AG09309 (cell line): ENCODE measurements around the gene PTPN14.
"Not testable (repeated sequence)": the region's sequence is repeated elsewhere in the genome, so short reads cannot be mapped to it uniquely, and the experiment has no call there.

Experiments
- DNase-seq: peaks from one replicate; pipeline ENCODE4 v3.0.0-alpha.2; 2010; ENCODE audit warnings: low read depth
- H3K4me3 ChIP-seq: 2 replicates; pipeline ENCODE4 v1.5.1; 2011; ENCODE audit warnings: mild to moderate bottlenecking, low read depth, low read length, moderate library complexity; ENCODE audit not compliant: control insufficient read depth
- TF ChIP-seq, protein P1 (sequence below): IDR thresholded peaks from 2 replicates; pipeline ENCODE4 v1.5.1; 2011; ENCODE audit warnings: mild to moderate bottlenecking, low read depth, low read length, inconsistent platforms; ENCODE audit not compliant: insufficient read depth, control insufficient read depth; ENCODE audit errors: missing control alignments

Gene PTPN14

DNA sequence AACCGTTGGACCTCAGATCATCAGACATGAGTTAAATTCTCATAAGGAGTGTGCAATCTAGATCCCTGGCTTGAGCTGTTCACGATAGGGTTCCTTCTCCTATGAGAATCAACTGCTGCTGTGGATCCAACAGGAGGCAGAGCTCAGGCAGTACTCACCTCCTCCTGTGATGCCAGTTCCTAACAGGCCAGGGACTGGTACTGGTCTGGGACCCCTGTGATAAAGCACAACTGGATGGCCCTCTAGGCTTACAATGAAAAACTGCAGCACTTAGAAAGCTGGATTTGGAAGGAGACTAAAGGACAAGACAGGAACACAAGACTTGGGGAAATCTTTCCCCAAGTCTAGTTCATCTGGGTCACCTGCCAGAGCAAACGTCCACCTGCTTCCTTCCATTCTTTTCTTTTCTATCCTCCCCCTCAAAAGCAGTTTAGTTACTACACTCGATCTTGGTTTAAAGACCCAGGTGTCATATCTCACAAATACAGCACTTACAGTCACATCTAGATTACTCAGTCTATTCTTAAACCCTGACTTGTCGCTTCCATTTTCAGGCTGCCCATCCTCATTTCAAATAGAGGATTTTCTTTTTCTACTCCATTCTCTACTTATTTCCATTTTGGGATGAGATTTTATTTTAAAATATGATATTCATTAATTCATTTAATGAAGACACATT, 59.8 kb downstream of the PTPN14 start:
- no peak for DNase-seq
- TF ChIP-seq, protein P1, sequence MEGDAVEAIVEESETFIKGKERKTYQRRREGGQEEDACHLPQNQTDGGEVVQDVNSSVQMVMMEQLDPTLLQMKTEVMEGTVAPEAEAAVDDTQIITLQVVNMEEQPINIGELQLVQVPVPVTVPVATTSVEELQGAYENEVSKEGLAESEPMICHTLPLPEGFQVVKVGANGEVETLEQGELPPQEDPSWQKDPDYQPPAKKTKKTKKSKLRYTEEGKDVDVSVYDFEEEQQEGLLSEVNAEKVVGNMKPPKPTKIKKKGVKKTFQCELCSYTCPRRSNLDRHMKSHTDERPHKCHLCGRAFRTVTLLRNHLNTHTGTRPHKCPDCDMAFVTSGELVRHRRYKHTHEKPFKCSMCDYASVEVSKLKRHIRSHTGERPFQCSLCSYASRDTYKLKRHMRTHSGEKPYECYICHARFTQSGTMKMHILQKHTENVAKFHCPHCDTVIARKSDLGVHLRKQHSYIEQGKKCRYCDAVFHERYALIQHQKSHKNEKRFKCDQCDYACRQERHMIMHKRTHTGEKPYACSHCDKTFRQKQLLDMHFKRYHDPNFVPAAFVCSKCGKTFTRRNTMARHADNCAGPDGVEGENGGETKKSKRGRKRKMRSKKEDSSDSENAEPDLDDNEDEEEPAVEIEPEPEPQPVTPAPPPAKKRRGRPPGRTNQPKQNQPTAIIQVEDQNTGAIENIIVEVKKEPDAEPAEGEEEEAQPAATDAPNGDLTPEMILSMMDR = no peak
- no peak overlapping the region for H3K4me3 ChIP-seq

DNA sequence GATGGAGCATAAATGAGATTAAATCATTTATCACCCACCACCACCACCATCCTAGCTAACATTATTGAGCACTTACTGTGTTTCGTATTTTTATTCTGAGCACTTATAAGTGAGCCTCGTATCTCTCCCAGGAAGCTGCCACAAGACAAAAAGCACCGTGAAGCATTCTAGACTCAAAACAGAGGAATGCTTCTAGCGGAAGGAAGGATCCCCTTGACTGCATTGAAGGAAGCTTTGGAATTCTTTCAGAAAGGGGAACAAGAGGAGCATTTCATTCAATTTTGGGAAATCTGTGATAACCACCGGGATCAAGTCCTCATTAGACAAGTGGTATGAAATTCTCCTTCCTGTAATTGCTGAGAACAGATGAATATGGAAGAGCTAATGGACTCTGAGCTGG, 66.3 kb downstream of the PTPN14 start:
- H3K4me3 ChIP-seq = no peak overlapping the region
- TF ChIP-seq, protein P1 = no peak
- no peak for DNase-seq

DNA sequence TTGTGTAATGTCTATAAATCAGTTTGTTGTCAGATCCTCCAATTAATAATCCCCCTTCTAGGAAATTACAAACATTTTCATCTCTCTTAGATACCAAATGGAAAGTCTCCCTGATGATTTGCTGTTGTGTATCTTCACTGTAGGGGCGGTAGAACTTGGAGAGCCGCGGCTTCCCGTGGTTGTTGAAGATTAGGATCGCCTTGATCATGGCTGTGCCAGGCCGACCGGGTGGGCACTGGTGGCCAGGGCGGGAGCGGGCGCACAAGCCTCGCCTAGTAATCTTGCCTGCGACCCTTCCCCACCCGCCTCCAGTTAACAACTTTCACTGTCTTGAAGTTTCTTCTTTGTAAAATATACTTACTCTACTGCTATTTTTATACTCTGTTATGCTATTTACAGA, 68.2 kb downstream of the PTPN14 start:
- H3K4me3 ChIP-seq, DNase-seq: not testable (repeated sequence)

DNA sequence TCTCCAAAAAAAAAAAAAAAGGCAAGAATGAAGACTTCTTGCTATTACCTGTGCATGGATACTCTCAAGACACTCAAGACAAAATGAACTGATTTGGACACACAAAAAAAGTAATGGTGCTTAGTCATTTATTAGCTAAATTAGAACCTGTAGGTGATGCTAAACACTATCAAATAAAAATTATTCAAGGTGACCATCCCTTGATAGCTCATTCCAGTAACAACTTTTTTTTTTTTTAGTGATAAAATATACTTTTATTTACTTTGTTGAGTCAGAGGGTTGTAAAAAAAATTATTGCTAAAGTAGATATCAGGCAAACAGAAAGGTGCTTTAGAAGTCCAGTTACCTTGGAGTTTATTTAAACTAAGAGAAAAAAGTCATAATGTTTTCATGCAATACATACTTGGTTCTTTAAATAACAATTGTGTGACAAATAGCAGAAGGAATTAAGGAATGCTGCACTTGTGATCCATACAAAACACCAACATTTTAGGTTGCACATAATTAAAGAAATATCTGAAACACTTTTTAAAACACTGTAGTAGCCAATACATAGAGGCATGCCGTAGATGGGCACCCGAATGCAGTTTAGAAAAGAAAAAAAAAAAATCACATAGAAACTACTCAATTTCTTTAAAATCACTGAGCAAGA, 69.3 kb downstream of the PTPN14 start:
- not testable (repeated sequence) for H3K4me3 ChIP-seq

DNA sequence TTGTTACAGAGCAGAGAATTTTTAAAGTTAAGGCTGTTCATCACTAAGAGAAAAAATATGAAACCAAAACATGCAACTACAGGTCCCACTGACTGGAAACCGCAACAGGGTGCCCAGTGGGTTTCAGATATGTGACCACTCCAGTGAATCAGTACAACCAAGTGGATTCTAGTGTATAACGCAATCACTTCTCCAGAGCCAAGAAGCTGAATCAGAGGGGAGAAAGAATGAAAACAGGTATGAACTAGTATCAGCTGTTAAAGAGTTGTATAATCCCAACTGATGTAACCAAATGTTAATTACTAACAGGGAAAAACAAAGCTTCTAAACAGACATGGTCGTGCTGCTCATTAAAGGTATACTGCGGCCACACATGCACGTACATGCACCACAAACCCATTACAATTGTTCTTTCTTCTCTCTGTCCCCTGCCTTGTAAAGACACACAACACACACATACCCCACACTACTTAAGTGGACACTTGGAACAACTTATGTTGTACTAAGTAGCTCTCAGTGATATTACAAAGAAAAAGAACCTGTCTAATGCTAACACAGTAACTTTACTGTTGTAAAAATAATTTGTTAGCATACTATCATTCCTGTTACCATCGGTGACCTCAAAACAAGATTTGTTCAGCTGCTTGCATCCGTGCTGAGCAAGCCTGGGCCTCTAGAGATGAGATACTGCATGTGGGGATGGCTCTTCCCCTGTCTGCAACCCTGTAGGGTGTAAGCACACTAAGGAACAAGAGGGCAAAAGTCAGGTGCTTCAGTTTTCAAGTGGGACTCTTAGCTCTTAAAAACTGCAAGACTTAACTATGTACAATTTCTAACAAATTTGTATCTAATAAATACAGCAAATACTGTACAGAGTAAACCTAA, 74.2 kb downstream of the PTPN14 start:
- TF ChIP-seq, protein P1 = no peak
- DNase-seq = peak; percentile 97
- H3K4me3 ChIP-seq = no peak overlapping the region

More for the DNA sequence above, 69.3 kb downstream of the PTPN14 start:
- DNase-seq = not testable (repeated sequence)

DNA sequence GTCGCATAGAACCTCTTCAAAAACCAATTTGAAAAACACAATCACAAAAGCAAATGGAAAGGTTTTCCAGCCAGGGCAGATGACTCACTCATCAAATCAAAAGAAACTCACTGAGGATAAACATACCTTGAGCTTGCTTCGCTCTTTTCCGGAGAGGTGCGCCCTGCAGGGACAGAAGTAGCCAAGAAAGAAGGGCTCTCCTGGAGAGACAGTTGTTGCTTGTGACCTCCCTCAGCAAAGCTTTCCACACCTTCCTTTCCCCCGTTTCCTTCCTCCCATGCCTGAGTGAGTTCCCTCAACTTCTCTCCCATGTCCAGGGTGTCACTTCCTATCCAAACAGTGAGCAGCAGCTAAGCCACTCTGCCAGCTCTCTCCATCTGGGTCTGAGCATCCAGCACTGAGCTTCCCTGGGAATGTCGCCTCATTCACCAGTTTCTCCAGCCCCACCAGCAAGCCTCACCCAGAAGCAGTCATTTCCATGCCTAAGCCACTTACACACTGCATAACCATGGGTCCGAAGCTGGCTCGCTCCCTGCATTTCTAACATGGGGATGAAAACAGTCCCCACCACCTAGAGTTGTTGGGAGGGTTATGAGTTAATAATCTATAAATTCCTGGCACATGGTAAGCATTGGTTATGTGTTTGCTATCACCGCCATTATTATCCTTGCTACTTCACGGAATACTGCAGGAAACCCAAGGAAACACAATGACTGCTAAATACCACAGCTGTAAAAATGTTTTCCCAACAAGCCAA, 75.0 kb downstream of the PTPN14 start:
- TF ChIP-seq, protein P1 = no peak
- no peak for DNase-seq
- peak overlapping the region; percentile 2 for H3K4me3 ChIP-seq

DNA sequence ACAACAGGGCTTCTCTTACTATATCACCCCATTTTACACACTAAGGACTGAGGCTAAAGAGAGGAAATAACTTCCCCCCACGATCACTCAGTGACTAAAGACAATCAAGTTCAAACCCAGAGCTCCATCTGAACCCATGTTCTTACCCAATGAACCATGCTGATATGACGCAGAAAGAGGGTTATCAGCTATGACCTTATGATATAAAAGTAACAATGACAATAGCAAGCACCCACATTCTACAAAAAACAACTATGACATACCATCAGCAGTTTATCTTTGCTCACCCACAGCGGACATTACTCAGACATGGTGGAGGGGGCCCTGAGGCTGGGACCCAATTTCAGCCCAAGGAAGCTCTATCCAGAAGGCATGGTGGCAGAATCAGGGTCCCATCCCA, 75.7 kb downstream of the PTPN14 start:
- TF ChIP-seq, protein P1 = no peak
- H3K4me3 ChIP-seq = no peak overlapping the region
- no peak for DNase-seq
